ENCODE results near the gene F7.

The F7 gene

DNA sequence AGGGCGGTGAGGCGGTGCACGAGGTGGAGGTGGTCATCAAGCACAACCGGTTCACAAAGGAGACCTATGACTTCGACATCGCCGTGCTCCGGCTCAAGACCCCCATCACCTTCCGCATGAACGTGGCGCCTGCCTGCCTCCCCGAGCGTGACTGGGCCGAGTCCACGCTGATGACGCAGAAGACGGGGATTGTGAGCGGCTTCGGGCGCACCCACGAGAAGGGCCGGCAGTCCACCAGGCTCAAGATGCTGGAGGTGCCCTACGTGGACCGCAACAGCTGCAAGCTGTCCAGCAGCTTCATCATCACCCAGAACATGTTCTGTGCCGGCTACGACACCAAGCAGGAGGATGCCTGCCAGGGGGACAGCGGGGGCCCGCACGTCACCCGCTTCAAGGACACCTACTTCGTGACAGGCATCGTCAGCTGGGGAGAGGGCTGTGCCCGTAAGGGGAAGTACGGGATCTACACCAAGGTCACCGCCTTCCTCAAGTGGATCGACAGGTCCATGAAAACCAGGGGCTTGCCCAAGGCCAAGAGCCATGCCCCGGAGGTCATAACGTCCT is 43.4 kb downstream of the F7 start:
- H3K4me1 ChIP-seq (ENCODE audit: control insufficient read depth, insufficient read depth, low read length), result 0 out of 2 replicates have a peak, but pooled peaks cover 1% of the 10 kb centered on the region
- peaks cover 2% of the 10 kb centered on the region; the same call in 1 of the 2 replicates for H3K27me3 ChIP-seq (ENCODE audit: control insufficient read depth, insufficient read depth, low read length)
- WGBS (ENCODE audit: insufficient coverage, insufficient read length), result no CpG with 5 or more reads among the region's 38 CpGs
- H3K27ac ChIP-seq (ENCODE audit: low read length), result no peak overlapping the region
- H3K4me3 ChIP-seq (ENCODE audit: low read length), result no peak overlapping the region
- H3K9me3 ChIP-seq (ENCODE audit: control insufficient read depth, insufficient read depth, low read length), result no peaks in the 10 kb centered on the region
- DNase-seq (ENCODE audit: low read depth, low spot score), result no peak
- H3K36me3 ChIP-seq (ENCODE audit: control insufficient read depth, insufficient read depth, low read length), result no peaks in the 10 kb centered on the region; the same call in 1 of the 2 replicates

DNA sequence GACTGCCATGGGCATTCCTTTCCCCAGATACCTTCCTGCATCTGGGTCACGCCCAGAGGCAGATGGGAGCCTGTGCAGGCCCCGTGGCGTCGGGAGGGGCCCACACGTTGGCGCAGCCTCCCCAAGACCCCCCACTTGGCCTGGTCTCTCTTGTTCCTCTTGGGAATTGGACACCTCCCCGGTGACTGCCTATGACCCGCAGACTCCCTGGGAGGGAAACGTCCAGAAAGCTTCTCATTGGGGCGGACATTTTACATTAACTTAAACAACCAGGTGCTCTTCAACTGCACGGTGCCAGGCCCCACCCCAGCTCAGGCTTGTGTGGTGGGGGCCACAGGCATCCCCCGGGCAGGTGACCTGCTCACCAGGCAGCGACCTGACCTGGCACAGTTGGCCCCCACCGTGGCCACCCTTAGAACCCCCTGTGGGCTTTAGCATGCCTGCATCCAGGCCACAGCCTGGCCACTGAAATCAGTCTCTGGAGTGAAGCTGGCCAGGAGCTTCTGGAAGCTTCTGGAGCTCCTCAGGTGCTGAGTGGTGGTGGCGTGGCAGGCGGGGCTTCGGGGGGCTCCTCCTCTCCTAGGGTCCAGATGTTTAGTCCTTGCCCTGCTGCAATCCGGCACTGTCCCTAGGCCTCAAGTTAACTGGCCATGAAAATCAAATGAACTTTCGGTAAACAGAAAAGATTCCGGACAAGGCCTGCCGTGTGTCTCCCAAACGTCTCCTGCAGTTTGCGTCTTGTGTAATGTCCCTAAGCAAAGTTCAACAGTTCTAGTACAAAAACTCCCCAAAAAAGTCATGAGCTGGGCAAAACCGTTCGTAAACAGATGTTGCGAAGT is 44.3 kb downstream of the F7 start:
- WGBS (ENCODE audit: insufficient coverage, insufficient read length), result no CpG with 5 or more reads among the region's 26 CpGs
- Histone ChIP-seq H3K27me3 (ENCODE audit: control insufficient read depth, insufficient read depth, low read length) (peaks cover 2% of the 10 kb centered on the region; the same call in 1 of the 2 replicates), H3K36me3 (ENCODE audit: control insufficient read depth, insufficient read depth, low read length) (no peaks in the 10 kb centered on the region), H3K4me1 (ENCODE audit: control insufficient read depth, insufficient read depth, low read length) (peaks cover 3% of the 10 kb centered on the region; the same call in 1 of the 2 replicates), H3K9me3 (ENCODE audit: control insufficient read depth, insufficient read depth, low read length) (no peaks in the 10 kb centered on the region), H3K27ac (ENCODE audit: low read length) (no peak overlapping the region), H3K4me3 (ENCODE audit: low read length) (no peak overlapping the region)
- DNase-seq (ENCODE audit: low read depth, low spot score), result no peak

DNA sequence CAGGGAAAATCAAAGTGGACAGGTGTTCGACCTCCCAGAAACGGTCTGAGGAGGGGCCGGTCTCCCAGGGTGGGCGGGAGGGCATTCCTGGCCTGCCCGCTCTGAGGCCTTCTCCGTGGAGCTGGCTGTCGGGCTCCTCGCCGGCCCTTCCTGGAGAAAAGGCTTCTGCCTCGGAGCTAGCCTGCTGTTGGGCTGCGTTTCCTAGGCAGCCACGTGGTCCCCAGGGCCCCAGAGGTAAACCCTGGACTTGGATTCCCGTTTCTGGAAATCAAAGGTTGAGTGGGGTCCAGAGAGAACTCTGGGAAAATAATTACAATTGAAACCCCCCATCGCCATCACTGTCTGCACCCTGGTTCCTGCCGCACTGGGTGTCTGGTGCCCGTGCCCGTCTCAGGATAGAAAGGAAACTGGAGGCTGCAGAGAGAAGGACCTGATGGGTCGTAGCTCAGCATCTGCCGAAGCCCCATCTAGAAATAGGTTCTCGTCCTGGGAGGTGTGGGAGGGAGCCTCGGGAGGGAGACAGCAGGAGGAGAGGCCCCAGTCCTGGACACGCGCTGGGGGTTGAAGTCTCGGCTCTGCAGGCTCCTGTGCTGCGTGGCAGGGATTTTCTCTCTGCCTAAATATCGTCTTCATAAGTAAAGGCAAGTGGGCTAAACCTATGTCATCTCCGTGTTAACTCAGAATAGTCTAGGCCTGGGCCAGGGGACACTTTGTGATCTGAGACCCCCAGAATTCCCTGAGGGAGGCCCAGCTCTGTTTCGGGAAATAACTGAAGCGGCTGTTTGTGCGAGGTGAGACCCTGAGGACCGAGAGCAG is 45.2 kb downstream of the F7 start:
- Histone ChIP-seq H3K27ac (ENCODE audit: low read length) (no peak overlapping the region), H3K4me3 (ENCODE audit: low read length) (no peak overlapping the region), H3K4me1 (ENCODE audit: control insufficient read depth, insufficient read depth, low read length) (peaks cover 3% of the 10 kb centered on the region; the same call in 1 of the 2 replicates), H3K27me3 (ENCODE audit: control insufficient read depth, insufficient read depth, low read length) (peaks cover 2% of the 10 kb centered on the region; the same call in 1 of the 2 replicates), H3K9me3 (ENCODE audit: control insufficient read depth, insufficient read depth, low read length) (no peaks in the 10 kb centered on the region), H3K36me3 (ENCODE audit: control insufficient read depth, insufficient read depth, low read length) (no peaks in the 10 kb centered on the region)
- no CpG with 5 or more reads among the region's 31 CpGs for WGBS (ENCODE audit: insufficient coverage, insufficient read length)
- DNase-seq (ENCODE audit: low read depth, low spot score), result no peak

DNA sequence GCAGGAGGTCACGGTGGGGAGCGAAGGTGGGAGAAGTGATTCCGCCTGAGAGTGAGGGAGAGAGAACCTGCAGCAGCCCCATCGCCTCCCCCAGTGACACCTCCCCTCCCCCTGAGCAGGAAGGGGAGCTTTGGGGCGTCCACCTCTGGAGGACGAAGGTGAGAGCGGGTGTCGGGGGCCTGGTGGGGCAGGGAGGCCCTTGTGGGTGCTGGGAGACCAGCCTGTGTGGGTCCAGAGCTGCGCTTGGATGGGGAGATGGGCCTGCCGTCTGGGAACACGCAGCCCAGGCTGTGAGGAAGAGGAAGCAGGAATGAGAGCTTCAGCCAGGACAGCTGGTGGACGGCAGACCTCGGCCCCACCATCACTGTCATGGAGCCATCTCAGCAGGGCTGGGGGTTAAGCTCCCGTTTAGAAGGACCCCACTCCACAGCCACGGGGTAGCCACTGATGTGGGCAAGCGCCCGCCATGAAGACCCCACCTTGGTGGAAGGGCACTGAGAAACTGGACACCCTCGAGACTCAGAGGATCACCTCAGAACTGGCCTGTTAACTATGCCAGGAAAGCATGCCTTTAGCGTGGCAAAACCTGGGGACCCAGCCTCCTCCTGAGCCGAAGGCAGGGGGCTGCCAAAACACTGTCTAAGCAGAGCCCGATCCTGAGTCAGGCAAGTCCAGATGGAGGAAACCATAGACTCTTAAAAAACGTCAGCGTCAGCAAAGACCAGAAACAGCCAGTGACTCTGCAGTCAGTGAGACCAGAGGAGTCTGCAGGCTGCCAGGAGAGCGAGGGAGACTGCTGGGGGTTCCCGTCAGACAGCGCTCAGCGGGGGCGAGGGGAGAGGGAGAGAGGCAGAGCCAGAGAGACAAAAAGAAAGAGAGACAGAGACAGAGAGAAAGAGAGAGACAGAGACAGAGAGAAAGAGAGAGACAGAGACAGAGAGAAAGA is 46.4 kb downstream of the F7 start:
- no peak for DNase-seq (ENCODE audit: low read depth, low spot score)
- no CpG with 5 or more reads among the region's 28 CpGs for WGBS (ENCODE audit: insufficient coverage, insufficient read length)
- Histone ChIP-seq H3K36me3 (ENCODE audit: control insufficient read depth, insufficient read depth, low read length) (no peaks in the 10 kb centered on the region), H3K4me1 (ENCODE audit: control insufficient read depth, insufficient read depth, low read length) (peaks cover 3% of the 10 kb centered on the region; the same call in 1 of the 2 replicates), H3K27me3 (ENCODE audit: control insufficient read depth, insufficient read depth, low read length) (peaks cover 2% of the 10 kb centered on the region; the same call in 1 of the 2 replicates), H3K27ac (ENCODE audit: low read length) (no peak overlapping the region), H3K4me3 (ENCODE audit: low read length) (no peak overlapping the region), H3K9me3 (ENCODE audit: control insufficient read depth, insufficient read depth, low read length) (no peaks in the 10 kb centered on the region)

DNA sequence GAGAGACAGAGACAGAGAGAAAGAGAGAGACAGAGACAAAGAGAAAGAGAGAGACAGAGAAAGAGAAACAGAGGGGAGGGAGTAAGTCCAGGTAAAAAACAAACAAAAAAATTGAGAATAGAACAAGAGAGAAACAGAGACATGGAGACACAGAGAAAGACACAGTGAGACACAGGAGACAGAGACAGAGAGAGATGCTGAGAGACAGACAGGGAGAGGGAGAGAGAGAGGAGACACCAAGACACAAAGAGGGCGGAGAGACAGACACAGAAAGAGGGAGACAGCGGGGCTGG is 47.0 kb downstream of the F7 start:
- no peaks in the 10 kb centered on the region for H3K9me3 ChIP-seq (ENCODE audit: control insufficient read depth, insufficient read depth, low read length)
- peaks cover 3% of the 10 kb centered on the region; the same call in 1 of the 2 replicates for H3K4me1 ChIP-seq (ENCODE audit: control insufficient read depth, insufficient read depth, low read length)
- no peaks in the 10 kb centered on the region for H3K36me3 ChIP-seq (ENCODE audit: control insufficient read depth, insufficient read depth, low read length)
- H3K4me3 ChIP-seq (ENCODE audit: low read length), result peak overlapping the region; percentile 15; the same call in 1 of the 2 replicates
- no CpG with 5 or more reads among the region's 2 CpGs for WGBS (ENCODE audit: insufficient coverage, insufficient read length)
- DNase-seq (ENCODE audit: low read depth, low spot score), result no peak
- H3K27me3 ChIP-seq (ENCODE audit: control insufficient read depth, insufficient read depth, low read length), result peaks cover 2% of the 10 kb centered on the region; the same call in 1 of the 2 replicates
- no peak overlapping the region for H3K27ac ChIP-seq (ENCODE audit: low read length)

DNA sequence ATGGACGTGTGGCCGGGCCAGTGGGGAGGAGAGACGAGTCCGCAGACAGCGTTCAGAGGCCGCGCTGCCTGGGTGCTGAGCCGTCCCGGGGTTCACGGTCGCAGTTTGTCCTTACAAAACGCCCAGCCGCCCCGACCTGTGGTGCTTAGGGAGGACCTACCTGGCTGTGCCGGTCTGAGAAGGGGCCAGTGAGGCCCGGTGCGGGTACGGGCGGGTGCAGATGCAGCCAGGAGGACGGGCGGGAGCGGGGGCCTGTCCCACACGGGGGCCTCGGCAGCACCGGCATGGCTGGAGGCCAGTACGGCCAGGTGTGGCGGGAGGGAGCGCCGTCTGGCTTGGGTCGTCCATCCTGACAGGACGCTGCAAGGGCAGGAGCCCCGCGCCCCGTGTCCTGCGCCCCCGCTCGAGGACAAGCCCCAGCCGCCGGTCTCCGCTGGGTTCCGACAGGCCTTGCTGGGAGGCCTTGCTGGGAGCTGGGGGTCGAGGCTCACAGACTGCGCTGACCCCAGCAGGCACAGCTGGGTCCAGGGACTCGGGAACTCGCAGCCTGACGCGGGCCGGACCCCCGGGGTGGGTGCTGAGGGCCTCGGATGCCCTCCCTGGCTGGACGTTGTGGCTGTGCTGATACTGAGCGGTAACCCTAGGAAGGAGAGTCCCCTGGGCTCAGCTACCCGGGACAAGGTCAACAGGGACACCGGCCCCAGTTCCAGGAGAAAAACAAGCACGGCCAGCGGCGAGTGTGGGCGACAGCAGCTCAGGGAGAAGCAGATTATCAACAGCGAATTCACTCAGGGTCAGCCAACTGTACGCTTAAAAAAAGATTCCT is 47.6 kb downstream of the F7 start:
- Histone ChIP-seq H3K36me3 (ENCODE audit: control insufficient read depth, insufficient read depth, low read length) (no peaks in the 10 kb centered on the region), H3K4me1 (ENCODE audit: control insufficient read depth, insufficient read depth, low read length) (peaks cover 3% of the 10 kb centered on the region; the same call in 1 of the 2 replicates), H3K9me3 (ENCODE audit: control insufficient read depth, insufficient read depth, low read length) (no peaks in the 10 kb centered on the region), H3K4me3 (ENCODE audit: low read length) (peak overlapping the region; percentile 15; the same call in 1 of the 2 replicates), H3K27ac (ENCODE audit: low read length) (no peak overlapping the region), H3K27me3 (ENCODE audit: control insufficient read depth, insufficient read depth, low read length) (peaks cover 2% of the 10 kb centered on the region; the same call in 1 of the 2 replicates)
- WGBS (ENCODE audit: insufficient coverage, insufficient read length), result no CpG with 5 or more reads among the region's 60 CpGs
- no peak for DNase-seq (ENCODE audit: low read depth, low spot score)

DNA sequence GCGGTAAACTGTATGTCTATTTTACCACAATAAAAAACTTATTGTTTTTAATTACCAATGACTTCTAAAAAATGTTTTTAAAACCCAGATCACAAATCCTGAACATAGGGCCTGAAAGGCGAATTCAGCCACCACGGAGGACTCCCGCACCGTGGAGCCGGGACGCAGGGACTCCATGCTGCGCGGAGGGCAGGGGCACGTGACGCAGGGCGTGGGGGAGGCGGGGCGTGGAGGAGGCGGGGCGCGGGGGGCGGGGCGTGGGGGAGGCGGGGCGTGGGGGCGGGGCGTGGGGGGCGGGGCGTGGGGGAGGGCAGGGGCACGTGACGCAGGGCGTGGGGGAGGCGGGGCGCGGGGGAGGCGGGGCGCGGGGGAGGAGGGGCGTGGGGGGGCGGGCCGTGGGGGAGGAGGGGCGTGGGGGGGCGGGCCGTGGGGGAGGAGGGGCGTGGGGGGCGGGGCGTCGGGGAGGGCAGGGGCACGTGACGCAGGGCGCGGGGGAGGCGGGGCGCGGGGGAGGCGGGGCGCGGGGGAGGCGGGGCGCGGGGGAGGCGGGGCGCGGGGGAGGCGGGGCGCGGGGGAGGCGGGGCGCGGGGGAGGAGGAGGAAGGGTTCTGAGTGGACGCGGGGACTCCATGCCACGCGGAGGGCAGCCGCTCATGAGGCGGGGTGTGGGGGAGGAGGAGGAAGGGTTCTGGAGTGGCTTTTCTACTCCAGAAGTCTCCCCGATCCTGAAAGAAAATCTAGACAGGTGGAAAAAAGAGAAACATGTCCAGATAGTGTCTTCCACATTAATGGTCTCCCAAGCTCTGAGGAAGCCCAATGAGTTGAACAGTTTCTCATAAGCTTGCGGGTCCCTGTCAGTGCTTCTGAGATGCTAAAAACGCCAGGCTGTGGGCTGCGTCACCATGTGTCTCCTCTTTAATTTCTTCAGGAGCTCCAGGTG is 48.5 kb downstream of the F7 start:
- H3K27me3 ChIP-seq (ENCODE audit: control insufficient read depth, insufficient read depth, low read length), result peaks cover 2% of the 10 kb centered on the region; the same call in 1 of the 2 replicates
- H3K4me1 ChIP-seq (ENCODE audit: control insufficient read depth, insufficient read depth, low read length), result peaks cover 6% of the 10 kb centered on the region
- DNase-seq (ENCODE audit: low read depth, low spot score), result no peak
- WGBS (ENCODE audit: insufficient coverage, insufficient read length), result no CpG with 5 or more reads among the region's 76 CpGs
- H3K4me3 ChIP-seq (ENCODE audit: low read length), result peak overlapping the region; percentile 19; the same call in 1 of the 2 replicates
- no peaks in the 10 kb centered on the region for H3K9me3 ChIP-seq (ENCODE audit: control insufficient read depth, insufficient read depth, low read length)
- H3K27ac ChIP-seq (ENCODE audit: low read length), result no peak overlapping the region
- H3K36me3 ChIP-seq (ENCODE audit: control insufficient read depth, insufficient read depth, low read length), result no peaks in the 10 kb centered on the region

DNA sequence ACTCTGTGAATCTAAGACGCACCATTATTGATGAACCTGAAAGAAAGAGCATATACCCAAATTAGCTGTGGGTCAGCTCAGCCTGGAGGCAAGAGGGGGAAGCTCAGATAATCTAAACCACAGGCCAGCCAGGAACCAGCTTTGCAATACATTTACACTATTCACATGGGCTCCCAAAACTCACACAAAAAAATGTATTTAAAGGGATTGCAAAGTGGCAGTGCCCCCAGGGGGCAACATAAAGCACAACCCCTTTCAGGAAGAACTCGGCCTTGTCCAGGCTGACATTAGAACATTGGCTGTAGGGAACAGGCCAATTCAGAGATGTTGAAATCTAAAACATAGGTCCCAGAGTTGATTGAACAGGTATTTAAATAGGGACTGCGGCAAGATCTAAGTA is 49.6 kb downstream of the F7 start:
- no peak overlapping the region for H3K27ac ChIP-seq (ENCODE audit: low read length)
- DNase-seq (ENCODE audit: low read depth, low spot score), result no peak
- no peak overlapping the region for H3K4me3 ChIP-seq (ENCODE audit: low read length)
- WGBS (ENCODE audit: insufficient coverage, insufficient read length), result no CpG with 5 or more reads among the region's 3 CpGs
- no peaks in the 10 kb centered on the region for H3K9me3 ChIP-seq (ENCODE audit: control insufficient read depth, insufficient read depth, low read length)
- peaks cover 6% of the 10 kb centered on the region for H3K4me1 ChIP-seq (ENCODE audit: control insufficient read depth, insufficient read depth, low read length)
- H3K36me3 ChIP-seq (ENCODE audit: control insufficient read depth, insufficient read depth, low read length), result no peaks in the 10 kb centered on the region
- H3K27me3 ChIP-seq (ENCODE audit: control insufficient read depth, insufficient read depth, low read length), result peaks cover 2% of the 10 kb centered on the region; the same call in 1 of the 2 replicates
